GM12878 (cell line): ENCODE results near the gene POLD4. TPM values are rescaled to one million over a fixed set of nuclear protein-coding genes. Genes with fewer than 3 reads are reported as not detected.

Experiments
- polyA plus RNA-seq, 11 experiments: library from polyadenylated mRNA; depleted of rRNA in 4 of 11; unstranded in 6 of 11; stranded (reverse) in 5 of 11; fragments of >200 nt; fragmentation: Nextera tagmentation in 4 of 11; fragmentation: Illumina TruSeq in 1 of 11; extraction: Ambion mirVana in 4 of 11; extraction: Trizol in 1 of 11; gene quantifications; 1 replicate in 1 of 11; 2 replicates in 10 of 11; pipeline versions ENCODE4 v1.2.1 to v1.2.3, GENCODE V29; 2011 to 2016; ENCODE audit warnings: inconsistent platforms in 2 of 11, missing spikeins in 2 of 11, low read depth in 1 of 11
- small RNA-seq: library from RNA; depleted of rRNA; stranded (forward); fragments of <200 nt; gene quantifications from one replicate; pipeline ENCODE3, GENCODE V24; 2014
- total RNA-seq, 4 experiments: library from RNA; depleted of rRNA in 3 of 4; stranded (reverse); fragments of >200 nt in 3 of 4; fragmentation: Illumina TruSeq in 1 of 4; extraction: Trizol in 1 of 4; gene quantifications; 2 replicates each; pipeline versions ENCODE4 v1.2.1 to v1.2.3, GENCODE V29; 2013 to 2021

POLD4 gene
- total and polyA plus RNA-seq, 10 of the 15 experiments (the other 5 are each of a cell fraction or from before 2014, with no cell fraction given): 8.1 to 176 (median 88.1) TPM

Small RNA genes within 50 kb of the gene (small RNA-seq; reads per million reads assigned to genes)
- gene RN7SKP239: not detected
- gene RNU6-1238P: not detected

Other genes with a start within 250 kb of the POLD4 start
Only the 7 nearest of the 20 such genes appear.
- gene ANKRD13D, start 64.2 kb downstream of the POLD4 start, total RNA-seq (2014; rRNA removed): 36.7 and 39.5 TPM in 2 replicates
- gene ANKRD13D, start 64.2 kb downstream of the POLD4 start, total RNA-seq (2014; rRNA removed; fragmentation: Illumina TruSeq; extraction: Trizol): 20.8 and 21.1 TPM in 2 replicates
- gene ANKRD13D, start 64.2 kb downstream of the POLD4 start, total RNA-seq (2021): 45.2 and 54.1 TPM in 2 replicates
- 13.2 and 25.2 TPM in 2 replicates for gene ANKRD13D, start 64.2 kb downstream of the POLD4 start, polyA plus RNA-seq (2011; rRNA removed)
- gene ANKRD13D, start 64.2 kb downstream of the POLD4 start, polyA plus RNA-seq (2014; fragmentation: Illumina TruSeq; extraction: Trizol): 6.7 and 18.4 TPM in 2 replicates
- gene ANKRD13D, start 64.2 kb downstream of the POLD4 start, polyA plus RNA-seq (2014; fragmentation: Nextera tagmentation; extraction: Ambion mirVana): 1 to 10 TPM; 2.0 to 5.9 TPM
- gene ANKRD13D, start 64.2 kb downstream of the POLD4 start, polyA plus RNA-seq (2014; rRNA removed): 56.2 and 58.8 TPM in 2 replicates
- 10 to 100 TPM; 18.4 to 22.0 TPM for gene ANKRD13D, start 64.2 kb downstream of the POLD4 start, polyA plus RNA-seq (2016; fragmentation: Nextera tagmentation; extraction: Ambion mirVana)
- gene SSH3, start 50.0 kb downstream of the POLD4 start, total RNA-seq (2014; rRNA removed): 0.11 and 0.73 TPM in 2 replicates
- gene SSH3, start 50.0 kb downstream of the POLD4 start, total RNA-seq (2014; rRNA removed; fragmentation: Illumina TruSeq; extraction: Trizol): 0.18 and 0.23 TPM in 2 replicates
- 0.80 and 1.7 TPM in 2 replicates for gene SSH3, start 50.0 kb downstream of the POLD4 start, total RNA-seq (2021)
- 0.05 and 0.10 TPM in 2 replicates for gene SSH3, start 50.0 kb downstream of the POLD4 start, polyA plus RNA-seq (2011; rRNA removed)
- gene SSH3, start 50.0 kb downstream of the POLD4 start, polyA plus RNA-seq (2014; fragmentation: Illumina TruSeq; extraction: Trizol): 0.08 and 0.21 TPM in 2 replicates
- gene SSH3, start 50.0 kb downstream of the POLD4 start, polyA plus RNA-seq (2014; fragmentation: Nextera tagmentation; extraction: Ambion mirVana): not detected
- 0.83 and 0.94 TPM in 2 replicates for gene SSH3, start 50.0 kb downstream of the POLD4 start, polyA plus RNA-seq (2014; rRNA removed)
- gene SSH3, start 50.0 kb downstream of the POLD4 start, polyA plus RNA-seq (2016; fragmentation: Nextera tagmentation; extraction: Ambion mirVana): under 1 TPM in 1 of 2 experiments, not detected in 1; 0.28 TPM
- gene CLCF1, start 20.1 kb upstream of the POLD4 start, total RNA-seq (2014; rRNA removed): 0.68 and 0.82 TPM in 2 replicates
- 0.63 and 0.64 TPM in 2 replicates for gene CLCF1, start 20.1 kb upstream of the POLD4 start, total RNA-seq (2014; rRNA removed; fragmentation: Illumina TruSeq; extraction: Trizol)
- 1.3 and 1.5 TPM in 2 replicates for gene CLCF1, start 20.1 kb upstream of the POLD4 start, total RNA-seq (2021)
- 0.12 and 0.16 TPM in 2 replicates for gene CLCF1, start 20.1 kb upstream of the POLD4 start, polyA plus RNA-seq (2011; rRNA removed)
- gene CLCF1, start 20.1 kb upstream of the POLD4 start, polyA plus RNA-seq (2014; fragmentation: Illumina TruSeq; extraction: Trizol): 0.25 and 0.79 TPM in 2 replicates
- gene CLCF1, start 20.1 kb upstream of the POLD4 start, polyA plus RNA-seq (2014; fragmentation: Nextera tagmentation; extraction: Ambion mirVana): under 1 TPM; 0.24 to 0.58 TPM
- gene CLCF1, start 20.1 kb upstream of the POLD4 start, polyA plus RNA-seq (2014; rRNA removed): 2.1 and 2.4 TPM in 2 replicates
- gene CLCF1, start 20.1 kb upstream of the POLD4 start, polyA plus RNA-seq (2016; fragmentation: Nextera tagmentation; extraction: Ambion mirVana): under 1 TPM in 1 of 2 experiments, not detected in 1; 0.35 TPM
- gene RAD9A, start 38.4 kb upstream of the POLD4 start, total RNA-seq (2014; rRNA removed): 21.0 and 21.9 TPM in 2 replicates
- 8.2 TPM in 2 replicates for gene RAD9A, start 38.4 kb upstream of the POLD4 start, total RNA-seq (2014; rRNA removed; fragmentation: Illumina TruSeq; extraction: Trizol)
- gene RAD9A, start 38.4 kb upstream of the POLD4 start, total RNA-seq (2021): 29.5 and 32.7 TPM in 2 replicates
- gene RAD9A, start 38.4 kb upstream of the POLD4 start, polyA plus RNA-seq (2011; rRNA removed): 9.6 and 18.6 TPM in 2 replicates
- gene RAD9A, start 38.4 kb upstream of the POLD4 start, polyA plus RNA-seq (2014; fragmentation: Illumina TruSeq; extraction: Trizol): 5.8 and 15.6 TPM in 2 replicates
- gene RAD9A, start 38.4 kb upstream of the POLD4 start, polyA plus RNA-seq (2014; fragmentation: Nextera tagmentation; extraction: Ambion mirVana): 1 to 10 TPM; 1.1 to 3.6 TPM
- gene RAD9A, start 38.4 kb upstream of the POLD4 start, polyA plus RNA-seq (2014; rRNA removed): 36.2 and 37.6 TPM in 2 replicates
- gene RAD9A, start 38.4 kb upstream of the POLD4 start, polyA plus RNA-seq (2016; fragmentation: Nextera tagmentation; extraction: Ambion mirVana): 10 to 100 TPM; 22.0 to 25.6 TPM
- 342 and 371 TPM in 2 replicates for gene PPP1CA, start 48.3 kb upstream of the POLD4 start, total RNA-seq (2014; rRNA removed)
- 170 and 176 TPM in 2 replicates for gene PPP1CA, start 48.3 kb upstream of the POLD4 start, total RNA-seq (2014; rRNA removed; fragmentation: Illumina TruSeq; extraction: Trizol)
- gene PPP1CA, start 48.3 kb upstream of the POLD4 start, total RNA-seq (2021): 265 and 269 TPM in 2 replicates
- gene PPP1CA, start 48.3 kb upstream of the POLD4 start, polyA plus RNA-seq (2011; rRNA removed): 86.0 and 211 TPM in 2 replicates
- gene PPP1CA, start 48.3 kb upstream of the POLD4 start, polyA plus RNA-seq (2014; fragmentation: Illumina TruSeq; extraction: Trizol): 128 and 202 TPM in 2 replicates
- gene PPP1CA, start 48.3 kb upstream of the POLD4 start, polyA plus RNA-seq (2014; fragmentation: Nextera tagmentation; extraction: Ambion mirVana): 10 to 100 TPM; 26.4 to 41.7 TPM
- gene PPP1CA, start 48.3 kb upstream of the POLD4 start, polyA plus RNA-seq (2014; rRNA removed): 306 and 326 TPM in 2 replicates
- gene PPP1CA, start 48.3 kb upstream of the POLD4 start, polyA plus RNA-seq (2016; fragmentation: Nextera tagmentation; extraction: Ambion mirVana): 100 to 1,000 TPM; 417 to 458 TPM
- gene TBC1D10C, start 50.5 kb upstream of the POLD4 start, total RNA-seq (2014; rRNA removed): 52.0 and 60.0 TPM in 2 replicates
- gene TBC1D10C, start 50.5 kb upstream of the POLD4 start, total RNA-seq (2014; rRNA removed; fragmentation: Illumina TruSeq; extraction: Trizol): 18.4 and 19.5 TPM in 2 replicates
- gene TBC1D10C, start 50.5 kb upstream of the POLD4 start, total RNA-seq (2021): 77.4 and 80.7 TPM in 2 replicates
- gene TBC1D10C, start 50.5 kb upstream of the POLD4 start, polyA plus RNA-seq (2011; rRNA removed): 9.6 and 15.4 TPM in 2 replicates
- gene TBC1D10C, start 50.5 kb upstream of the POLD4 start, polyA plus RNA-seq (2014; fragmentation: Illumina TruSeq; extraction: Trizol): 3.4 and 13.5 TPM in 2 replicates
- 1 to 10 TPM; 1.1 to 6.6 TPM for gene TBC1D10C, start 50.5 kb upstream of the POLD4 start, polyA plus RNA-seq (2014; fragmentation: Nextera tagmentation; extraction: Ambion mirVana)
- 83.4 and 85.3 TPM in 2 replicates for gene TBC1D10C, start 50.5 kb upstream of the POLD4 start, polyA plus RNA-seq (2014; rRNA removed)
- 10 to 100 TPM; 61.8 to 73.3 TPM for gene TBC1D10C, start 50.5 kb upstream of the POLD4 start, polyA plus RNA-seq (2016; fragmentation: Nextera tagmentation; extraction: Ambion mirVana)
- 0.11 TPM in 2 replicates for gene CARNS1, start 62.1 kb upstream of the POLD4 start, total RNA-seq (2014; rRNA removed)
- 0.04 TPM in 1 of 2 replicates, not detected in the other for gene CARNS1, start 62.1 kb upstream of the POLD4 start, total RNA-seq (2014; rRNA removed; fragmentation: Illumina TruSeq; extraction: Trizol)
- 0.10 and 0.19 TPM in 2 replicates for gene CARNS1, start 62.1 kb upstream of the POLD4 start, total RNA-seq (2021)
- not detected in 2 replicates for gene CARNS1, start 62.1 kb upstream of the POLD4 start, polyA plus RNA-seq (2011; rRNA removed)
- gene CARNS1, start 62.1 kb upstream of the POLD4 start, polyA plus RNA-seq (2014; fragmentation: Illumina TruSeq; extraction: Trizol): 0.10 TPM in 1 of 2 replicates, not detected in the other
- gene CARNS1, start 62.1 kb upstream of the POLD4 start, polyA plus RNA-seq (2014; fragmentation: Nextera tagmentation; extraction: Ambion mirVana): under 1 TPM in 1 of 2 experiments, not detected in 1; 0.02 TPM
- 0.14 and 0.25 TPM in 2 replicates for gene CARNS1, start 62.1 kb upstream of the POLD4 start, polyA plus RNA-seq (2014; rRNA removed)
- under 1 TPM in 1 of 2 experiments, not detected in 1; 0.09 TPM for gene CARNS1, start 62.1 kb upstream of the POLD4 start, polyA plus RNA-seq (2016; fragmentation: Nextera tagmentation; extraction: Ambion mirVana)